Activated T-cell treated with anti-CD3 and anti-CD28 coated beads, Interleukin-2, amount 50 U/mL, for 24 hours (primary cell): ENCODE measurements around the gene RNF40.

Experiments
- DNase-seq: peaks from one replicate; pipeline ENCODE4 v3.0.0-alpha.2; 2020
- H3K27ac Mint-ChIP-seq: 2 replicates; pipeline ENCODE4 v1.8.0; 2020; ENCODE audit warnings: mild to moderate bottlenecking, mixed read lengths
- H3K27me3 Mint-ChIP-seq: 2 replicates; pipeline ENCODE4 v1.8.0; 2020; ENCODE audit warnings: mixed read lengths
- H3K36me3 Mint-ChIP-seq: 2 replicates; pipeline ENCODE4 v1.8.0; 2020; ENCODE audit warnings: low read depth, mixed read lengths
- H3K4me1 Mint-ChIP-seq: 2 replicates; pipeline ENCODE4 v1.8.0; 2020; ENCODE audit warnings: low read depth, mixed read lengths
- H3K4me3 Mint-ChIP-seq: 2 replicates; pipeline ENCODE4 v1.8.0; 2020; ENCODE audit warnings: mild to moderate bottlenecking, moderate library complexity, mixed read lengths
- H3K9me3 Mint-ChIP-seq: 2 replicates; pipeline ENCODE4 v1.8.0; 2020; ENCODE audit warnings: mixed read lengths

The RNF40 gene

GRCh38 chr16:30764816-30765465 lies 2.8 kb downstream of the RNF40 start:
- Mint-ChIP-seq H3K9me3 (no peaks in the 10 kb centered on the region), H3K4me1 (peaks cover 32% of the 10 kb centered on the region), H3K36me3 (peaks cover 90% of the 10 kb centered on the region), H3K27me3 (no peaks in the 10 kb centered on the region), H3K4me3 (no peak overlapping the region), H3K27ac (peak overlapping the region; percentile 26)
- no peak for DNase-seq

- no peaks in the 10 kb centered on the region for H3K27me3 Mint-ChIP-seq
- peaks cover 19% of the 10 kb centered on the region for H3K4me1 Mint-ChIP-seq
- no peak overlapping the region for H3K4me3 Mint-ChIP-seq
- H3K9me3 Mint-ChIP-seq, result no peaks in the 10 kb centered on the region
- DNase-seq, result no peak
- peak overlapping the region; percentile 48 for H3K27ac Mint-ChIP-seq
- H3K36me3 Mint-ChIP-seq, result peaks cover 95% of the 10 kb centered on the region
Measured at GRCh38 chr16:30766206-30766932, 4.2 kb downstream of the RNF40 start.

GRCh38 chr16:30766933-30767284 lies 4.8 kb downstream of the RNF40 start:
- H3K27ac Mint-ChIP-seq, result peak overlapping the region; percentile 5
- H3K4me1 Mint-ChIP-seq, result peaks cover 19% of the 10 kb centered on the region
- no peak for DNase-seq
- H3K4me3 Mint-ChIP-seq, result no peak overlapping the region
- H3K27me3 Mint-ChIP-seq, result no peaks in the 10 kb centered on the region
- H3K9me3 Mint-ChIP-seq, result no peaks in the 10 kb centered on the region
- H3K36me3 Mint-ChIP-seq, result peaks cover 99% of the 10 kb centered on the region

- peaks cover 17% of the 10 kb centered on the region for H3K4me1 Mint-ChIP-seq
- no peaks in the 10 kb centered on the region for H3K27me3 Mint-ChIP-seq
- H3K4me3 Mint-ChIP-seq, result no peak overlapping the region
- peak overlapping the region; percentile 64 for H3K27ac Mint-ChIP-seq
- DNase-seq, result no peak
- H3K9me3 Mint-ChIP-seq, result no peaks in the 10 kb centered on the region
- peaks cover 100% of the 10 kb centered on the region for H3K36me3 Mint-ChIP-seq
Measured at GRCh38 chr16:30767767-30768465, 5.8 kb downstream of the RNF40 start.

- Mint-ChIP-seq H3K36me3 (peaks cover 100% of the 10 kb centered on the region), H3K27me3 (no peaks in the 10 kb centered on the region), H3K27ac (no peak overlapping the region), H3K4me1 (peaks cover 11% of the 10 kb centered on the region), H3K9me3 (no peaks in the 10 kb centered on the region), H3K4me3 (no peak overlapping the region)
- no peak for DNase-seq
Measured at GRCh38 chr16:30768583-30769181, 6.6 kb downstream of the RNF40 start.

- H3K4me3 Mint-ChIP-seq, result no peak overlapping the region
- peaks cover 100% of the 10 kb centered on the region for H3K36me3 Mint-ChIP-seq
- no peak overlapping the region for H3K27ac Mint-ChIP-seq
- no peaks in the 10 kb centered on the region for H3K9me3 Mint-ChIP-seq
- peaks cover 4% of the 10 kb centered on the region for H3K4me1 Mint-ChIP-seq
- no peak for DNase-seq
- H3K27me3 Mint-ChIP-seq, result no peaks in the 10 kb centered on the region
Measured at GRCh38 chr16:30769379-30770089, 7.4 kb downstream of the RNF40 start.

GRCh38 chr16:30771726-30772125 lies 9.6 kb downstream of the RNF40 start:
- Mint-ChIP-seq H3K36me3 (peaks cover 90% of the 10 kb centered on the region), H3K27me3 (no peaks in the 10 kb centered on the region), H3K4me1 (peaks cover 18% of the 10 kb centered on the region), H3K4me3 (no peak overlapping the region), H3K9me3 (no peaks in the 10 kb centered on the region), H3K27ac (peak overlapping the region; percentile 9)
- no peak for DNase-seq

GRCh38 chr16:30773826-30774225 lies 11.7 kb downstream of the RNF40 start:
- Mint-ChIP-seq H3K4me3 (no peak overlapping the region), H3K36me3 (peaks cover 72% of the 10 kb centered on the region), H3K4me1 (peaks cover 27% of the 10 kb centered on the region), H3K27me3 (no peaks in the 10 kb centered on the region), H3K9me3 (no peaks in the 10 kb centered on the region), H3K27ac (no peak overlapping the region)
- no peak for DNase-seq

GRCh38 chr16:30774367-30775130 lies 12.4 kb downstream of the RNF40 start:
- no peak for DNase-seq
- Mint-ChIP-seq H3K27me3 (no peaks in the 10 kb centered on the region), H3K4me1 (peaks cover 27% of the 10 kb centered on the region), H3K36me3 (peaks cover 65% of the 10 kb centered on the region), H3K9me3 (no peaks in the 10 kb centered on the region), H3K4me3 (peak overlapping the region; percentile 93), H3K27ac (peak overlapping the region; percentile 95)

- Mint-ChIP-seq H3K4me1 (peaks cover 27% of the 10 kb centered on the region), H3K4me3 (peak overlapping the region; percentile 93), H3K27me3 (no peaks in the 10 kb centered on the region), H3K27ac (peak overlapping the region; percentile 95), H3K9me3 (no peaks in the 10 kb centered on the region), H3K36me3 (peaks cover 59% of the 10 kb centered on the region)
- no peak for DNase-seq
Measured at GRCh38 chr16:30775131-30775391, 12.9 kb downstream of the RNF40 start.

- Mint-ChIP-seq H3K36me3 (peaks cover 54% of the 10 kb centered on the region), H3K4me3 (peak overlapping the region; percentile 93), H3K27me3 (no peaks in the 10 kb centered on the region), H3K27ac (peak overlapping the region; percentile 95), H3K9me3 (no peaks in the 10 kb centered on the region), H3K4me1 (peaks cover 27% of the 10 kb centered on the region)
- peak; percentile 79 for DNase-seq
Measured at GRCh38 chr16:30775392-30776188, 13.5 kb downstream of the RNF40 start.

GRCh38 chr16:30777591-30778297 lies 15.6 kb downstream of the RNF40 start:
- Mint-ChIP-seq H3K27ac (no peak overlapping the region), H3K4me3 (peak overlapping the region; percentile 93), H3K27me3 (no peaks in the 10 kb centered on the region), H3K36me3 (peaks cover 41% of the 10 kb centered on the region), H3K9me3 (no peaks in the 10 kb centered on the region), H3K4me1 (peaks cover 25% of the 10 kb centered on the region)
- DNase-seq, result no peak
